Ramos (cell line): Measurements from ENCODE around the gene XRCC1.

ENCODE experiments used
- in situ Hi-C: fragments of 300-500 bp; cut with MboI; formaldehyde crosslinking; loops from one replicate; pipeline ENCODE4 v1.14.3; 2022; ENCODE audit warnings: low sequenced_read_pairs; ENCODE audit not compliant: unreplicated experiment

XRCC1 gene, protein sequence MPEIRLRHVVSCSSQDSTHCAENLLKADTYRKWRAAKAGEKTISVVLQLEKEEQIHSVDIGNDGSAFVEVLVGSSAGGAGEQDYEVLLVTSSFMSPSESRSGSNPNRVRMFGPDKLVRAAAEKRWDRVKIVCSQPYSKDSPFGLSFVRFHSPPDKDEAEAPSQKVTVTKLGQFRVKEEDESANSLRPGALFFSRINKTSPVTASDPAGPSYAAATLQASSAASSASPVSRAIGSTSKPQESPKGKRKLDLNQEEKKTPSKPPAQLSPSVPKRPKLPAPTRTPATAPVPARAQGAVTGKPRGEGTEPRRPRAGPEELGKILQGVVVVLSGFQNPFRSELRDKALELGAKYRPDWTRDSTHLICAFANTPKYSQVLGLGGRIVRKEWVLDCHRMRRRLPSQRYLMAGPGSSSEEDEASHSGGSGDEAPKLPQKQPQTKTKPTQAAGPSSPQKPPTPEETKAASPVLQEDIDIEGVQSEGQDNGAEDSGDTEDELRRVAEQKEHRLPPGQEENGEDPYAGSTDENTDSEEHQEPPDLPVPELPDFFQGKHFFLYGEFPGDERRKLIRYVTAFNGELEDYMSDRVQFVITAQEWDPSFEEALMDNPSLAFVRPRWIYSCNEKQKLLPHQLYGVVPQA

DNA sequence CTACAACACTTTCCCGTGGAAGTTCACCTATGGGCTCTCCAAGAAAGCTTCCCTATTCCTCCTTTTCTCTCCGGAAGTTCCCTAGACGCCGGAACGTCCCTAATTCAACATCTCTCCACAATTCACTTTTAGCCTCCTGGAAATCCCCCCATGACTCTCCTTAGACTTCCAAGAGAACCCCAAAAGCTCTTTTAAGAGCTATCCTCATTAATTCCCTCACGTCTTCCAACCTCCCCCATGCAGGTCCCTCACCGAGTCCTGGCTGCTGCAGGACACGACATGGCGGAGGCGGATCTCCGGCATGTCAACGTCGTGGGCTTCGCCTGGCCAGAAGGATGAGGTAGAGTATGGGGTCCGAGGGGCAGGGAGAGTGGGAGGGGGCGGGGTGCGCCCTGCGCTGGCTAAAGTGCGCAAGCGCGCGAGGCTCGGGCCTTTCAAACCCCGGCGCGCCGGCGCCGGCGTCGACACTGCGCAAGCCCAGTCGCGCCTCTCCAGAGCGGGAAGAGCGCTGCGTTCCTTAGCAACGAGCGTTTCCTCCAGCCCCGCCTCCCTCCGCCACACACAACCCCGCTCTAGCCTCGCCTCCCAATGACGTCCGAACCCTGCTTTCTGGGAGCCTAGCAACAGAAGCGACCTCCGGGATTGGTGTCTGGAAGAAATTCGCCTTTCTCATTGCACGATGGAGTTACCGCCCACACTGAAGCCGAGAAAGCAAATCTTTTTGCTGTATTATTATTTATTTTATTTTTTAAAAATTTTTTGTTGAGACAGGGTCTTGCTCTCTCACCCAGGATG is at the start of gene XRCC1, which contains the start of gene PINLYP:
Gene XRCC1 (minus strand): TSS at position 372 of the 795 bp plus-strand sequence. CDS start 69 bp downstream, at position 303.
Gene PINLYP (plus strand): TSS at position 646 of the 795 bp plus-strand sequence. CDS start 1,391 bp downstream, outside the sequence.
- in situ Hi-C loops = no loop called here

DNA sequence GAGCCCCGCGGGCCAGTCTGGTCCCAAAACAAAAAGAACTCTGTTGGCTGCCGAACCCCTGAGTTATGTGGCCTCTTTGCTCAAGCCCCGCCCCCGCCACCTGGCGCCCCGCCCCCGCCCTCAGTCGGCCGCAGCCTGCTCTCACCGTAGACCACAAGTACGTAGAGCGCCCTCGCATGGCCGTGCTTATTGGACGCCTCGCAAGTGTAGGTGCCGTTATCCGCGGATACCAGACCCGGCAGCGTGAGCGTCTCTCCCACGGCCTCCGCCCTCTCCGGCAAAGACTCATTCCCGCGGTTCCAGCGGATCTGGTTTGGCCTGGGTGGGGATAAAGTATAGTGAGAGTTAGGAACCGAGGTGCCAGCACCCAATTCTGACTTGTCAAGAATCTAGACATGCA is 49.6 kb upstream of the XRCC1 start:
- in situ Hi-C loops = no loop called here

DNA sequence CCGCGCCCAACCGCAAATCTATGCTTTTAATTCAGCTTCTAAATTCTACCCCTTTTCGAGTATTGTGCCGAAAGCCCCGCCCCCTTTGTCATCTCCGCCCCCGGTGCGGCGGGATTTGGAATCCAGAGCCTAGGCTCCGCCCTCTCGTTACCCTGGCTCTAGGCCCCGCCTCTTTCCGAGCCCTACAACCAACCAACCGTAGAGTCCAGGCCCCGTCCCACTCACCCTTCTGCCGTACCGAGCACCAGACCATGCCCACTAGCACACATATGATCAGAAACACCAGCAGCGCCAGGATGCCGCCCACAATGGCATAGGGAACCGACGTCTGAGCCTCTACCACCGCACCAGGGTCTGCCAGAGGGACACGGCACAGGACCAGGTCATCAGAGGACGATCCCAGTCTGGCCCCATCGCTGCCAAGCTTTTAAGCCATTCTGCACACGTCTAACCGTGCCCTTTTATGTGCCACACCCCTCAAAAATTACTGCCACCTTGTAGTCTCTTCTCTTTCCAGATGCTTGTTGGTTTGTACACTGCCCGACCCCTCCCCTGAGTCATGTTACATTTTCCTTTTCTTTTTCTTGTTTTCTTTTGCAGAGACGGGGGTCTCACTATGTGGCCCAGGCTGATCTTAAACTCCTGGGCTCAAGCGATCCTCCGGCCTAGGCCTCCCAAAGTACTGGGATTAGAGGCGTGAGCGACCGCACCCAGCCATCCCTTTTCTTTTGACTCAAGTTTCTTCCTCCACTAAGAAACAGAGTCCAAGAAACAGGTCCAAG is 48.8 kb upstream of the XRCC1 start:
- in situ Hi-C loops = no loop called here

DNA sequence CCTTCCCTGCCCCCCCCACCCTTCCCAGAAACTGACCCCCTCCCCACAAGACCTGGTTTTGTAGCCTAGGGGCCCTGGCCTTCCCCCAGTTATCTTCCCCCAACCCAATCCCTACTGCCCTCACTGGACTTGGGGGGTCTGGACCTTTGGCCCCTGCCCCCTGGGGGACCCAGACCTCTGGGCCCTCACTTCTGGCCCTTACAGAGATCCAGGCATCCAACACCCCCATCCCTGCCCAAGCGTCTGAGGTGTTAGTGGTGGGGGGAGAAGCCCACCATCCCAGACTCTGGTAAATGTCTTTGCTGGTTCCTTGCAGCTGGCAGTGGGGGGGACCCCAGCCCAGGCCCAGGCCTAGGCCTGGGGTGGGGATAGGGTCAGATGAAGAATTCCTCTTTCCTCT is 47.6 kb upstream of the XRCC1 start:
- in situ Hi-C loops = no loop called here

DNA sequence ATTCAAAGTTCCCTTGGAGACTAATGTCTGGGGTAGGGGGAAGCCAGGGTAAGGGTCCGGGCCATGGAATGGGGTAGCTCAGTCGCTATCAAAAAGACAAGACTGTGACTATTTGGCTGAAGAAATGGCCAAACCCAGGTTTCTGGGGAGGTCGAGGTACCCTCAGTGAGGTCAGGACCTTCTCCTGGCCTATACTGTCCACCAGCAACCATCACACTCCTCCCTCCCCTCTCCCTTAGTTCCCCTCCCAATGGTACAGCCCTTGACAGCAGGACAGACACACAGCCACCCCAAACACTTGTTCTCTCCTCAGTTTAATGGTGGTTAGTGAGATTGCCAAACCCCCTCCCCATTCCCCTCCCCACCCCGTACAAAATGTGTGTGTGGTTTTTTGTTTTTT is 46.7 kb upstream of the XRCC1 start:
- in situ Hi-C loops = no loop called here

DNA sequence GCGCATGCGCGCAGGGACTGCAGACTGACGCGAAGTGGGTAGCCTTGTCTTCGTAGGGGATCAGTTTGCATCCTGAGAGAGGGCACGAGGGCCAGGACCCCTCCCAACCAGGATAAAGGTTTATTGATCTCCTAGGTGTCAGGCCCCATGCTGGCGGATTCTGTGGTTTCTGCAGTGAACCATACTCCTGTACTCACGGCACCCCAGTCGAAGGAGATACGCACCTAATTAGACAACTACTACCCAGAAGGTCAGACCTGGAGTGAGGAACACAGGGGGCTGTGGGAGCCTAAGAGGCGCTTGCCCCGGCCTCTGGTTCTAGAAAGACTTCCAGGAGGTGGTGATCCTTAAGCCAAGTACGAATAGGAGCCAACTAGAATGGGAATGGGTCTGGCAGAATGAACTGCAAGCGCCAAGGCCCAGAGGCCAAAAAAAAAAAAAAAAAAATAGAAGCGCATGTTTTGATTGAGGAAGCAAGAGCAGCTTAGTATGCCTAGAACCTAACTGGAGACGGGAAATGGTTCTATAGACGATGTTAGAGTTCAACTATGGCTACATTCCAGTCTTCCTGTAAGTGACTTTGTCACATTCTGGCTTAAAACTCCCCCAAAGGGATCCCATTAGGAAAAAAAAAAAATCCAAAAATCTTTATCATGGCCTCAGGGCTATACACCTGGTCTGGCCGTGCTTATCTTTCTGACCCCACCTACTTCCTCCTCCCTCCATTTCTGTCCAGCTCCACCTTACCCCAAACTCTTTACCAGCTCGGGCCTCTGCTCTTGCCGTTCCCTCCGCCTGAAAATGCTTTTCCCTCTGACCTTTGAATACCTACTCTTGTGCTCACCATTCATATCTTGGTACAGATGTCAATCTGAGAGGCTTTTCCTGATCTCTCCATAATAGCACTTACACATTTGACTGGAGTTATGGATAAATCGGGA is 45.0 kb upstream of the XRCC1 start:
- in situ Hi-C loops = no loop called here

DNA sequence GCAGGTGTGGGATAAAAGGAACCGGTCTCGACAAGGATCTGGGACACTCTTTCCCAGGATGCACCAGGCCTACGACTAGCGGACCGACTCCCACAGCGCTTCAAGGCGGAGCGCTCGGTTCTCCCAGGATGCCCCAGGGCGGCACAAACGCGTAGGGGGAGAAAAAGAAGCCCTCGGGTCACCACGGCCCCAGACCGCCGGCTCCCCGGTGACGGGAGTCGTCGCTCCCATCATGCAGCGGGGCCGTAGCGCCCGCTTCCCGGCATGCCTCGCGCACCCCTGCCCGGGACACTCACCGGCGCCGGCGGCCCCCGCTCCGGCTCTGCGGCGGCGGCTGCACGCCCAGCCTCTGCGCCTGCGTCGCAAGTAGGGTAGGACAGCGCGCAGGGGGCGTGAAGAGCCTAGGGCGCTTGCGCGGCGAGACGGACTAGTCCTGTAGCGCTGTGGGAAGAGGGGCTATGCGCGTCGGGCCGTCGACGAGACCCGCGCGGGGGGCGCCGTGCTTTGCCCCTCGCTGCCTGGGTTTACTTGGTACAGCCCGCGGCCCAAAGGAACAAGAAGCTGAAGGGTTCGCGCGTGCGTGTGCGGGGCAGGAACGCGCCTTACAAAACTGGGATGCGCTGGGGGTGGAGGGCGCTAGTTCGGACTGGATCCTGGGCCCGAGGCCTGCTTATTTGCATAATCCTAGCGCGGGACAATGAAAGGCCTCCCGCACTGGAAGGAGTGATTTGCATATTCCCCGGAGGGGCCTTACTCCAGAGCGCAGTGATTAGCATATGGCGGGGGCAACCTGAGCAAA is 44.1 kb upstream of the XRCC1 start, which contains the start of gene ZNF428:
Gene ZNF428 (minus strand): TSS at position 368 of the 799 bp plus-strand sequence. CDS start 5,325 bp downstream, outside the sequence.
- in situ Hi-C loops = no loop called here

DNA sequence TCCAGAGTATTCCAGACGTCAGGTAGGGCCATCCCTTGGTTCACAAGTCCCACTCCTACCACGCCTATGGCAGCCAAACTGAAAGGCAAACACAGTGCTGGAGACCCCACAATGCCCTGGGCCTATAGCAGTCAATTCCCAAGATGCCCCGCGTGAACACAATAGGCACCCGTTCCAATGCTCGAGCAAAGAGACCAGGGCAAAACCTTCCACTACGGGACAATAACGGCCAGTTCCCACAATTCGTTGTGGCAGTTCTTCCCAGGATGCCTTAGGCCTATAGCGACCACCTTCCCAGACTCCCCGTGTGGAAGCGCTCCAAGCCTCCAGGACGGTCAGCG is 43.6 kb upstream of the XRCC1 start:
- in situ Hi-C loops = no loop called here

DNA sequence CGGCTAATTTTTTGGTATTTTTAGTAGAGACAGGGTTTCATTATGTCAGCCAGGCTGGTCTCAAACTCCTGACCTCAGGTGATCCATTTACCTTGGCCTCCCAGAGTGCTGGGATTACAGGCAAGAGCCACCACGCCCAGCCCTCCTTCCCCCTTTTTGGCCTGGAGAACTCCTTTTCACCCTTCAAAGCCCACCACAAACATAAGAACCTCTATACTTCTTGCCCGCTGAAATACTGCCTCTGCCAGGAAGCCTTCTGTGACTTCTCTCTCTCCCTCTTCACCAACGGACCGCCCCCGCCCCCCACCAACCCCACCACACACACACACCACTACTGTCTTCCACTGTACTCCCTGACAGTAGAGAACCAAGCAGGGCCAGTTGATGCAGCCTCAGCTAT is 41.6 kb upstream of the XRCC1 start:
- in situ Hi-C loops = no loop called here

DNA sequence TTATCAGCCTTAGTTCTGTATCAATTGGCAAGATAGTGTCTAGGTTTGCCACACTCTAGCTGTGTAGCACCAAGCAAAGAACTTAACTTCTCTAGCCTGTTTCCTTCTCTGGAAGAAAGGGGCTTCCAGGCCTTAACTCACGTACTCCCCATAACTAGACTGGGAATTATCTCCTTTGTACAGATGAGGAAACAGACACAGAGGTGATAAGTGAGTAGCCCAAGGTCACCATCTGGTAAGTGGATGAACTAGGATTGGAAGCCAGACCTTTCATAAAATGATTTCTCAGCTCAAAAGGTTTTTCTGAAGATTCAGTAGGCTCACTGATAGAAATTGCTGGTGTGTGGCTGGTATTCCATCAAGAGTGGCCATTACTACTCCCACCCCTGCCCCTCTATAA is 41.0 kb upstream of the XRCC1 start:
- in situ Hi-C loops = no loop called here

DNA sequence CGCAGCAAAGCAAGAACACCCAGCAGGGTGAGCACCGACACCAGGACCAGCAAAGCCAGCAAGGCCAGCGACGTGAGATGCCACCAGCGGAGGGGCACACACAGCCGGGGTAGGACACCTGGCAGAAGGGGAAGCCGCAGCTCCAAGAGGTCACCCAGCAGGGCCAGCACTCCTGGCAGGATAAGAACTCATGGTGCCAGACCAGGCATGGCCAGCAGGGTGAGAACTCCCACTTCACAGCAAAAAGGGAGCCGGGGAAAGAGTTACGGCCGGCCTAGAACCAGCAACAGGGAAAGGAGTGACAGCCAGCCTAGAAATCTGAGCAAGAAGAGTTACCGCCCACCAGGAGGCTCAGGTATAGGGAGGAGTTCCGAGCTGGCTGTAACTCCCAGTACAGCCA is 37.0 kb upstream of the XRCC1 start:
- in situ Hi-C loops = no loop called here

DNA sequence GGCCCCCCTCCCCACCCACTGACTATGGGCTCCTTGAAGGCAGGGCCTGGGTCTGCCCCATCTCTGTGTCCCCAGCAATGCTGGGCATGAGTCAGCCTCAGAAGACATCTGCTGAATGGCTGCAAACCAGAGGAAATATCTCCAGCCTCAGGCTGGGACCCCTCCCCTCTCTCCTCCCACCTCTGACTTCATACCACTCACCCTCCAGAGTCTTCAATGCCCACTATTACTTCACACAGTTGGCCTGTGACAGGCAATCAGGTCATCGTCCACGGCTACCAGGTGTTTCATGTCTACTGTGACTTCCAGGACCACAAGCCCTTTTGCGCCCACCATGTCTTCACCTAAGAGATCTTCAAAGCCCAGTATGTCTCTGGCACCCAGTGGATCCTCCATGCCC is 36.5 kb upstream of the XRCC1 start, which contains the start of gene SRRM5:
Gene SRRM5 (plus strand): TSS at position 301 of the 400 bp plus-strand sequence. CDS start 34 bp downstream, at position 335.
- in situ Hi-C loops = no loop called here

DNA sequence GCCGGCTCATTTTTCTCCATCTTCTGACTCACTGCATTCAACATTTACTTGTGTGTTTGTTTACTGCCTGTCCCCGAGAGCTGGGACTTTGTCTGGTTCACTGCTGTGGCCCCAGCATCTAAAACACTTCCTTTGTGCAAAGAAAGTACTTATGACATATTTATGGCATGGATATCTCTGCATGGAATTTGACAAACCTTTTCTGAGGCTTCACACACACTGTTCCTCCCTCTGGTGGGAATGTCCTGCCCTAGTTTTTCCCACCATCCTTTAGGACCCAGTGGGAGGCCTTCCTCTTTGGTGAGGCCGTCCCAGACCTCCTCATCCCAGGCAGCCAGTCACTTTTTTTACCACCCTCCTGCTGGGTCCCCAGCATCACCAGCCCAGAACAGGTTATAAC is 35.2 kb upstream of the XRCC1 start:
- in situ Hi-C loops = no loop called here

DNA sequence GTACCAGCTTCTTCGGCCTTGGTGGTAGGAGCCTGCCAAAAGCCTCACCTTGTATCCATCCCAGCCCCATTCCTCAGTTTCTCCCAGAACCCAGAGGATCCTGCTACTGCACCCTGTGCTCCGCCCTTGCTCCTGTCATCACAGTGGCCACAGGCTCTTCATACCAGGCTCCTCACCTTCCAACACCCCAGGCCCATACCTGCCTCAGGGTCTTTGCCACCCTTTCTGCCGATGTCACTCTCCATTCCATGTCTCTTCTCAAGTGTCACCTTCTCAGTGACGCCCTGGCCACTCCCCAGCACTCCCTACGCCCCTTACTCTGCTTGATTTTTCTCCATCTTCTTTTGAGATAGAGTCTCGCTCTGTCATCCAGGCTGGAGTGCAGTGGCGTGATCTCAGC is 34.5 kb upstream of the XRCC1 start:
- in situ Hi-C loops = no loop called here

DNA sequence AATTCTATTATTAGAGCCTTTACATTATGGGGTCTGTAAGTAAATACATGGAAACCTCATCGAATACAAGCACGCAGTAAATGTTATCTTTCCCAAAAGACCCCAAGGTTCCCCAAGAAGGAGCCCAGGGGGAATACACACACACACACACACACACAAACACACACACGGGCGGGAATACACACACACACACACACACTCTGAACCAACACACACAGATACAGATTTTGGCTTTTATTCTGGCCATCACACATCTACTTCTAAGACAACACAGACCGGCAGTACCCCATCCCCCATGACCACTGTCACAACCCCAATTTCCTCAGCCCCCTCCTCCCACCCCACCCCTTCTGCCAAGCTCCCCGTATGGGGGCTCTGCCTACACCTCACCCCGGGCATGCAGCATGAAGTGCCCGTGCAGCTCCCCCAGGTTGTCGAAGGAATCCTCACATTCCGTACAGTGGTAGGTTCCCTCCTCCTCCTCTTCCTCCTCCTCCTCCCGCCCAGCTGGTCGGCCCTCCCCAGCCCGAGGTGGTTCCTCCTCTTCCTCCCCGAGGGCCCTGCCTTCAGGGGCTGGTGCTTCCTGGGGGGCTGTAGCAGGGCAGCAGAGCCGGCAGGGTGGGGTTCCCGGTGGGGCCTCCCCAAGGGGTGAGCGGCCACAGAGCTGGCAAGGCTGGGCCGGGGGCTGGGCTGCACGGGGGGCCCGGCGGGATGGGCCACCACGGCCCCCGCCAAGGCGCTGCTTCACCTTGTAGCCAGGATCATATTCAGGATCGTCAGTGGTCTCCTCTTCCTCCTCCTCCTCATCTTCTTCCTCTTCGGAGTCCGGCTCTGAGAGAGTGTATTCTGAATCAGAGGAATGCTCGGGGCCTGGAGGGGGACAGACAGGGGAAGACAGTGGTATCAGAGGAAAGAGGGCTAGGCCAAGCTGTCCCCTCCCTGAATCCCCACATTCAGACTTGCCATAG is 32.2 kb upstream of the XRCC1 start:
- in situ Hi-C loops = no loop called here

DNA sequence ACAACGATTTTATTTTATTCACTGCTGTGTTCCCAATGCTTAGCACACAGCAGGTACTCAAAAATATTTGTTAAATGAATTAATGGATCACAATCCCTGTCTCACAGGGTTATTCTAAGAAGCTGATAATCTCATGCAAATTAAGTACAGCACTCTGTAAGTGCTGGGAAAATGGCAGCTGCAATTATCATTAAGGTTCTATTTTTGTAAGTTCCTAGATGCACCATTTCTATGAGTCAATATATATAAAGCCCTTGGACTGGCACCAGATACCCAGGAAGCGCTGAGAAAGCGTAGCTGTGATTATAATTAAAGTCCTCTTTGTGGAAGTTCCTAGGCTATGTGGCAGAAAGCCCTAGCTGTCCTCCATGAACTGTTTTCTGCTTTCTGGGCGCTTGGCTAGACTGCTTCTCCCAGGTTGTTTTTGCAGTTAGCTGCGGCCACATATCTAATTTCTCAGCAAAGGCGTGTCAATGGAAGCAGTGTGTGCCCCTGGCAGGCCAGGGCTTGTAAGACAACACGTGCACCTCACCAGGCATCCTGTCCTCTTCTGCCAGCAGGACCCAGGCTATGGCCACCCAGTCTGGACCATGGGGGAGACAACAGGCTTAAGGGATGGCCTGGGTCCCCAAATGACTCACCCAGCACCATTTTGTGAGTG is 31.4 kb upstream of the XRCC1 start:
- in situ Hi-C loops = no loop called here
